Fibroblast of lung (primary cell): ENCODE data around the gene PCLAF.

Experiments
- EZH2 ChIP-seq: IDR thresholded peaks from 2 replicates; pipeline ENCODE4 v1.5.1; 2012; ENCODE audit warnings: low read length, control low read depth, mild to moderate bottlenecking; ENCODE audit errors: missing control alignments
- TF ChIP-seq, protein P1 (sequence below), 2 donors: IDR thresholded peaks in 1 of 2; conservative IDR thresholded peaks in 1 of 2; 1 replicate in 1 of 2; 2 replicates in 1 of 2; pipeline ENCODE4 v1.5.1; 2011 to 2012; ENCODE audit warnings: low read length in 2 of 2, control low read depth in 1 of 2, inconsistent platforms in 1 of 2, low read depth in 1 of 2, mild to moderate bottlenecking in 1 of 2

DNA sequence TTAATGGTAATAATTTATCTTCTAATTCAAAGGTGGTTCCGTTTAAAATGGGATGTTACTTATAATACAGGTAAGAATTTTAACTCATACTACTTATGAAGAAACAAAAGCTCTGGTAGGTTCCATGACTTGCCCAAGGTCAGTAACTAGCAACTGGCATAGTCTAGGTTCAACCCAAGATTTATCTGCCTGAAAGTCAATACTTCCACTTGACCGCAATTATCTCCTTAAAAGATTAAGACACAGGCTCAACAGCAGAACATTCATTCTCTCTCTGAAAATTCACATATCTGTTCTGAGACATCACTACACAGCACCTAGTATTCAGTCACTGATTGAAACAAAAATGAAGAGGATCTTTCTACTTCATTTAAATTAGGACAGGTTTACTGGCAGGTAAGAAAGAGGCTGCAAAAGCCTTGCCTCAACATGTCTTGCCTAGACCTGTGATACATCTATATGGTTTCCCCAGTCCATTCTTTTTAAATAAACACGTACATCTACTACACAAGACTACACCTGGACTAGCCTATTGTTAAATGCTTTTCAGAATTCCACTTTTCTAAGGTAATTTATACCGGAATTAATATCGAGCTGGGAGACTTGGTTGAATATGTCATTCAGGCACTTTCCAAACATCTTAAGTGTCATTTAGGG is 26.4 kb downstream of the PCLAF start:
- TF ChIP-seq, protein P1, sequence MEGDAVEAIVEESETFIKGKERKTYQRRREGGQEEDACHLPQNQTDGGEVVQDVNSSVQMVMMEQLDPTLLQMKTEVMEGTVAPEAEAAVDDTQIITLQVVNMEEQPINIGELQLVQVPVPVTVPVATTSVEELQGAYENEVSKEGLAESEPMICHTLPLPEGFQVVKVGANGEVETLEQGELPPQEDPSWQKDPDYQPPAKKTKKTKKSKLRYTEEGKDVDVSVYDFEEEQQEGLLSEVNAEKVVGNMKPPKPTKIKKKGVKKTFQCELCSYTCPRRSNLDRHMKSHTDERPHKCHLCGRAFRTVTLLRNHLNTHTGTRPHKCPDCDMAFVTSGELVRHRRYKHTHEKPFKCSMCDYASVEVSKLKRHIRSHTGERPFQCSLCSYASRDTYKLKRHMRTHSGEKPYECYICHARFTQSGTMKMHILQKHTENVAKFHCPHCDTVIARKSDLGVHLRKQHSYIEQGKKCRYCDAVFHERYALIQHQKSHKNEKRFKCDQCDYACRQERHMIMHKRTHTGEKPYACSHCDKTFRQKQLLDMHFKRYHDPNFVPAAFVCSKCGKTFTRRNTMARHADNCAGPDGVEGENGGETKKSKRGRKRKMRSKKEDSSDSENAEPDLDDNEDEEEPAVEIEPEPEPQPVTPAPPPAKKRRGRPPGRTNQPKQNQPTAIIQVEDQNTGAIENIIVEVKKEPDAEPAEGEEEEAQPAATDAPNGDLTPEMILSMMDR (conservative IDR thresholded peaks at IDR 0.05 in 1 of 2, IDR thresholded peaks at IDR 0.05 in 1 of 2; ENCODE audit: low read depth in 1 of 2, low read length in 2 of 2), result no peak
- no peak for TF ChIP-seq EZH2
